HEK293 (cell line): ENCODE data around the gene BRF1.

Experiments used
- CTCF ChIA-PET: fragments of 350-600 bp; formaldehyde crosslinking; extraction: SDS; loops from one replicate; lab custom pipeline; 2021; ENCODE audit warnings: antibody characterized with exemption; lab: Yijun Ruan, JAX
- POLR2A ChIA-PET: fragments of 300-600 bp; formaldehyde crosslinking; extraction: SDS; loops from one replicate; lab custom pipeline; 2020; ENCODE audit warnings: antibody characterized with exemption, inconsistent platforms; lab: Yijun Ruan, JAX
- H3K27ac ChIP-seq: fragments of 200-500 bp; sonication (Bioruptor generic); 2 replicates; pipeline ENCODE4 v1.5.1; 2014; ENCODE audit warnings: low read depth, low read length, control low read depth, inconsistent platforms; ENCODE audit errors: extremely low read depth
- H3K36me3 ChIP-seq, 2 experiments: fragments of 200-500 bp in 1 of 2; sonication (Bioruptor generic) in 1 of 2; 1 replicate in 1 of 2; 2 replicates in 1 of 2; pipeline ENCODE4 v1.5.1; 2014 to 2017; ENCODE audit warnings: inconsistent platforms in 2 of 2, low read length in 2 of 2; ENCODE audit not compliant: control insufficient read depth in 2 of 2, insufficient read depth in 1 of 2
- H3K4me1 ChIP-seq: fragments of 200-500 bp; sonication (Bioruptor generic); 2 replicates; pipeline ENCODE4 v1.5.1; 2014; ENCODE audit warnings: mild to moderate bottlenecking, low read length, inconsistent platforms; ENCODE audit not compliant: control insufficient read depth, insufficient read depth
- H3K4me3 ChIP-seq: 2 replicates; pipeline ENCODE4 v1.5.1; 2011; ENCODE audit warnings: low read depth, mild to moderate bottlenecking, control low read depth, low read length, moderate library complexity
- H3K9me3 ChIP-seq: fragments of 200-500 bp; sonication (Bioruptor generic); 2 replicates; pipeline ENCODE4 v1.5.1; 2014; ENCODE audit warnings: low read depth, low read length, inconsistent platforms; ENCODE audit not compliant: control insufficient read depth, insufficient read depth
- KLF10 ChIP-seq: fragments of 450-650 bp; IDR thresholded peaks from 2 replicates; pipeline ENCODE4 v1.5.1; 2018; ENCODE audit warnings: missing biosample characterization, mild to moderate bottlenecking, missing genetic modification characterization
- KLF7 ChIP-seq: fragments of 450-650 bp; formaldehyde crosslinking; IDR thresholded peaks from 2 replicates; pipeline ENCODE4 v1.5.1; 2016; ENCODE audit warnings: missing biosample characterization, missing genetic modification characterization, borderline replicate concordance
- KLF9 ChIP-seq: fragments of 450-650 bp; formaldehyde crosslinking; IDR thresholded peaks from 2 replicates; pipeline ENCODE4 v1.5.1; 2016; ENCODE audit warnings: missing biosample characterization, missing genetic modification characterization, low read depth
- OSR2 ChIP-seq: fragments of 450-650 bp; formaldehyde crosslinking; IDR thresholded peaks from 2 replicates; pipeline ENCODE4 v1.5.1; 2016; ENCODE audit warnings: missing biosample characterization, missing genetic modification characterization
- SCRT1 ChIP-seq: fragments of 450-650 bp; formaldehyde crosslinking; IDR thresholded peaks from 2 replicates; pipeline ENCODE4 v1.5.1; 2016; ENCODE audit warnings: missing biosample characterization, missing genetic modification characterization, borderline replicate concordance
- SP2 ChIP-seq: fragments of 450-650 bp; formaldehyde crosslinking; IDR thresholded peaks from 2 replicates; pipeline ENCODE4 v1.5.1; 2016; ENCODE audit warnings: missing biosample characterization, missing genetic modification characterization
- ZBTB7A ChIP-seq: fragments of 450-650 bp; formaldehyde crosslinking; IDR thresholded peaks from 2 replicates; pipeline ENCODE4 v1.5.1; 2016; ENCODE audit warnings: low read depth, missing biosample characterization, missing genetic modification characterization
- ZBTB8A ChIP-seq: fragments of 450-650 bp; formaldehyde crosslinking; IDR thresholded peaks from 2 replicates; pipeline ENCODE4 v1.5.1; 2016; ENCODE audit warnings: missing biosample characterization, missing genetic modification characterization
- ZEB2 ChIP-seq: fragments of 450-650 bp; formaldehyde crosslinking; IDR thresholded peaks from 2 replicates; pipeline ENCODE4 v1.5.1; 2016; ENCODE audit warnings: missing biosample characterization, missing genetic modification characterization
- ZIC2 ChIP-seq: fragments of 450-650 bp; formaldehyde crosslinking; IDR thresholded peaks from 2 replicates; pipeline ENCODE4 v1.5.1; 2016; ENCODE audit warnings: missing biosample characterization, missing genetic modification characterization
- ZNF10 ChIP-seq: fragments of 450-650 bp; formaldehyde crosslinking; IDR thresholded peaks from 2 replicates; pipeline ENCODE4 v1.5.1; 2017; ENCODE audit warnings: missing biosample characterization, missing genetic modification characterization
- ZNF169 ChIP-seq: fragments of 450-650 bp; formaldehyde crosslinking; IDR thresholded peaks from 2 replicates; pipeline ENCODE4 v1.5.1; 2016; ENCODE audit warnings: missing biosample characterization, missing genetic modification characterization
- ZNF366 ChIP-seq: fragments of 450-650 bp; formaldehyde crosslinking; conservative IDR thresholded peaks from 2 replicates; pipeline ENCODE4 v1.5.1; 2016; ENCODE audit warnings: missing biosample characterization, missing genetic modification characterization
- ZNF37A ChIP-seq: fragments of 450-650 bp; IDR thresholded peaks from 2 replicates; pipeline ENCODE4 v1.5.1; 2018; ENCODE audit warnings: missing biosample characterization, missing genetic modification characterization
- ZNF48 ChIP-seq: fragments of 450-650 bp; formaldehyde crosslinking; IDR thresholded peaks from 2 replicates; pipeline ENCODE4 v1.5.1; 2016; ENCODE audit warnings: missing biosample characterization, missing genetic modification characterization
- ZNF488 ChIP-seq: fragments of 450-650 bp; formaldehyde crosslinking; IDR thresholded peaks from 2 replicates; pipeline ENCODE4 v1.5.1; 2016; ENCODE audit warnings: missing biosample characterization, missing genetic modification characterization
- ZNF529 ChIP-seq: fragments of 450-650 bp; formaldehyde crosslinking; IDR thresholded peaks from 2 replicates; pipeline ENCODE4 v1.5.1; 2017; ENCODE audit warnings: missing genetic modification characterization, missing biosample characterization; ENCODE audit not compliant: insufficient replicate concordance
- ZNF544 ChIP-seq: fragments of 450-650 bp; formaldehyde crosslinking; IDR thresholded peaks from 2 replicates; pipeline ENCODE4 v1.5.0; 2017; ENCODE audit warnings: missing biosample characterization, missing genetic modification characterization
- ZNF549 ChIP-seq: fragments of 450-650 bp; IDR thresholded peaks from 2 replicates; pipeline ENCODE4 v1.5.1; 2018; ENCODE audit warnings: missing biosample characterization, missing genetic modification characterization, mild to moderate bottlenecking, inconsistent platforms, moderate library complexity
- ZNF658 ChIP-seq: fragments of 450-650 bp; formaldehyde crosslinking; IDR thresholded peaks from 2 replicates; pipeline ENCODE4; 2016; ENCODE audit warnings: missing biosample characterization, missing genetic modification characterization
- ZNF677 ChIP-seq: fragments of 450-650 bp; IDR thresholded peaks from 2 replicates; pipeline ENCODE4 v1.5.0; 2018; ENCODE audit warnings: missing biosample characterization, mild to moderate bottlenecking, missing genetic modification characterization, moderate library complexity
- ZNF747 ChIP-seq: fragments of 450-650 bp; formaldehyde crosslinking; IDR thresholded peaks from 2 replicates; pipeline ENCODE4 v1.5.1; 2016; ENCODE audit warnings: missing biosample characterization, missing genetic modification characterization
- TF ChIP-seq, protein P1 (sequence below): fragments of 450-650 bp; formaldehyde crosslinking; IDR thresholded peaks from 2 replicates; pipeline ENCODE4 v1.5.1; 2017; ENCODE audit warnings: missing biosample characterization, mild to moderate bottlenecking, missing genetic modification characterization, moderate library complexity
- TF ChIP-seq, protein P2 (sequence below): fragments of 450-650 bp; formaldehyde crosslinking; IDR thresholded peaks from 2 replicates; pipeline ENCODE4 v1.5.1; 2017; ENCODE audit warnings: missing biosample characterization, missing genetic modification characterization
- TF ChIP-seq, protein P3 (sequence below): fragments of 450-650 bp; formaldehyde crosslinking; IDR thresholded peaks from 2 replicates; pipeline ENCODE4 v1.5.1; 2016; ENCODE audit warnings: missing biosample characterization, missing genetic modification characterization

BRF1 gene

DNA sequence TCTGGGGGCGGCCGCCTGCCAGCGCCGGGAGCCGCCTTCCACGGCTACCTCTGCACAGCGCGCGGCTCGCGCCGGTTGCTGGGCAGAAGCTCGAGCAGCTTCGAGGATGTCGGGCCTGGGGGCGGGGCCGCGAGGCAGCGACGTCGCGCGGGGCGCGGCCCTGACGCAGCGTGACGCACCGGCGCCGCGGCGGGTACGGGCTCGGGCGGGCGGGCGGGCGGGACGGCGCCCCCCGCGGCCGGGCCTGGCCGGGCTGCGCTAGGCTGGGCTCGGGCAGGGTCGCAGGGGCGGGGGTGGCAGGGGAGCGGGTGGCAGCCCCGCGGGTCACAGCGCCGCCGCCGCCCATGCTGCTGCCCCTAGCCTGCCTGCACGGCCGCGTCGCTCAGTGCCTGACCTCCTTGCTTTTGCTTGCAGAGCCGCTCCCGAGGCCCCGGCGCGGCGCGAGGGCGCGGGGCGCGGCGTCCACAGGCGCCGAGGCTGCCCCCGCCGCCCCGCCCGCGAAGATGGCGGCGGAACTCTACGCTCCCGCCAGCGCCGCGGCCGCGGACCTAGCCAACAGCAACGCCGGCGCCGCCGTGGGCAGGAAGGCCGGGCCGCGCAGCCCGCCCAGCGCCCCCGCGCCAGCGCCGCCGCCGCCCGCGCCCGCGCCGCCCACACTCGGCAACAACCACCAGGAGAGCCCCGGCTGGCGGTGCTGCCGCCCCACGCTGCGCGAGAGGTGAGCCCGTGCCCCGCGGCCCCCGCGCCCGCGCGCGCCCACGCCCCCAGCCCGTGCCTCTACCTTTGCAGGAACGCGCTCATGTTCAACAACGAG lies 52.2 kb downstream of the BRF1 start, which contains the start of gene BTBD6:
Gene BTBD6, plus strand, starts transcription at position 166 of the 814 bp plus-strand sequence. Its CDS starts 179 bp downstream, at position 345.
- Histone ChIP-seq H3K4me3 (peak within 1 kb of the TSS; percentile 55), H3K36me3 (peaks cover 4 to 54% of the 10 kb centered on the region in 2 experiments; a peak in 2 of 3 replicates), H3K4me1 (peaks cover 6% of the 10 kb centered on the region), H3K9me3 (no peaks in the 10 kb centered on the region), H3K27ac (peak within 1 kb of the TSS; percentile 87; the same call in 1 of the 2 replicates)
- TF ChIP-seq ZNF366 (tag by site-specific recombination), result no peak
- no peak for TF ChIP-seq ZNF658 (tag by site-specific recombination)
- TF ChIP-seq OSR2 (tag by site-specific recombination), result peak; percentile 32; the same call in 1 of the 2 replicates
- TF ChIP-seq, protein P1, sequence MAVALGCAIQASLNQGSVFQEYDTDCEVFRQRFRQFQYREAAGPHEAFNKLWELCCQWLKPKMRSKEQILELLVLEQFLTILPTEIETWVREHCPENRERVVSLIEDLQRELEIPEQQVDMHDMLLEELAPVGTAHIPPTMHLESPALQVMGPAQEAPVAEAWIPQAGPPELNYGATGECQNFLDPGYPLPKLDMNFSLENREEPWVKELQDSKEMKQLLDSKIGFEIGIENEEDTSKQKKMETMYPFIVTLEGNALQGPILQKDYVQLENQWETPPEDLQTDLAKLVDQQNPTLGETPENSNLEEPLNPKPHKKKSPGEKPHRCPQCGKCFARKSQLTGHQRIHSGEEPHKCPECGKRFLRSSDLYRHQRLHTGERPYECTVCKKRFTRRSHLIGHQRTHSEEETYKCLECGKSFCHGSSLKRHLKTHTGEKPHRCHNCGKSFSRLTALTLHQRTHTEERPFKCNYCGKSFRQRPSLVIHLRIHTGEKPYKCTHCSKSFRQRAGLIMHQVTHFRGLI, result no peak
- TF ChIP-seq KLF10, result peak; percentile 58; the same call in 1 of the 2 replicates
- TF ChIP-seq ZNF677 (tag by site-specific recombination), result peak; percentile 62; the same call in 1 of the 2 replicates
- 0 out of 2 replicates have a peak, but pooled peaks have one; percentile 9 for TF ChIP-seq SP2 (tag by site-specific recombination)
- no peak for TF ChIP-seq ZNF544 (tag by site-specific recombination)
- TF ChIP-seq ZBTB7A (tag by site-specific recombination), result no peak
- no peak for TF ChIP-seq KLF7 (tag by site-specific recombination)
- no peak for TF ChIP-seq ZNF747 (tag by site-specific recombination)
- TF ChIP-seq SCRT1, result no peak
- TF ChIP-seq, protein P2, sequence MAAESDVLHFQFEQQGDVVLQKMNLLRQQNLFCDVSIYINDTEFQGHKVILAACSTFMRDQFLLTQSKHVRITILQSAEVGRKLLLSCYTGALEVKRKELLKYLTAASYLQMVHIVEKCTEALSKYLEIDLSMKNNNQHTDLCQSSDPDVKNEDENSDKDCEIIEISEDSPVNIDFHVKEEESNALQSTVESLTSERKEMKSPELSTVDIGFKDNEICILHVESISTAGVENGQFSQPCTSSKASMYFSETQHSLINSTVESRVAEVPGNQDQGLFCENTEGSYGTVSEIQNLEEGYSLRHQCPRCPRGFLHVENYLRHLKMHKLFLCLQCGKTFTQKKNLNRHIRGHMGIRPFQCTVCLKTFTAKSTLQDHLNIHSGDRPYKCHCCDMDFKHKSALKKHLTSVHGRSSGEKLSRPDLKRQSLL (tag by site-specific recombination), result no peak
- TF ChIP-seq ZBTB8A (tag by site-specific recombination), result peak; percentile 73; the same call in 1 of the 2 replicates
- TF ChIP-seq ZNF529 (tag by site-specific recombination), result no peak
- no peak for TF ChIP-seq ZNF10 (tag by site-specific recombination)
- no peak for TF ChIP-seq ZNF488 (tag by site-specific recombination)
- TF ChIP-seq ZNF549 (tag by site-specific recombination), result no peak
- TF ChIP-seq ZNF48 (tag by site-specific recombination), result no peak
- TF ChIP-seq ZNF169 (tag by site-specific recombination), result no peak
- TF ChIP-seq ZEB2 (tag by site-specific recombination), result no peak
- TF ChIP-seq ZIC2 (tag by site-specific recombination), result no peak
- TF ChIP-seq ZNF37A, result no peak
- TF ChIP-seq KLF9, result 0 out of 2 replicates have a peak, but pooled peaks have one; percentile 26
- TF ChIP-seq, protein P3, sequence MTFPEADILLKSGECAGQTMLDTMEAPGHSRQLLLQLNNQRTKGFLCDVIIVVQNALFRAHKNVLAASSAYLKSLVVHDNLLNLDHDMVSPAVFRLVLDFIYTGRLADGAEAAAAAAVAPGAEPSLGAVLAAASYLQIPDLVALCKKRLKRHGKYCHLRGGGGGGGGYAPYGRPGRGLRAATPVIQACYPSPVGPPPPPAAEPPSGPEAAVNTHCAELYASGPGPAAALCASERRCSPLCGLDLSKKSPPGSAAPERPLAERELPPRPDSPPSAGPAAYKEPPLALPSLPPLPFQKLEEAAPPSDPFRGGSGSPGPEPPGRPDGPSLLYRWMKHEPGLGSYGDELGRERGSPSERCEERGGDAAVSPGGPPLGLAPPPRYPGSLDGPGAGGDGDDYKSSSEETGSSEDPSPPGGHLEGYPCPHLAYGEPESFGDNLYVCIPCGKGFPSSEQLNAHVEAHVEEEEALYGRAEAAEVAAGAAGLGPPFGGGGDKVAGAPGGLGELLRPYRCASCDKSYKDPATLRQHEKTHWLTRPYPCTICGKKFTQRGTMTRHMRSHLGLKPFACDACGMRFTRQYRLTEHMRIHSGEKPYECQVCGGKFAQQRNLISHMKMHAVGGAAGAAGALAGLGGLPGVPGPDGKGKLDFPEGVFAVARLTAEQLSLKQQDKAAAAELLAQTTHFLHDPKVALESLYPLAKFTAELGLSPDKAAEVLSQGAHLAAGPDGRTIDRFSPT, result no peak
- ChIA-PET POLR2A (interaction anchor here (0.6 to 1.5 kb wide), 8 partner anchors 11 to 1111 kb away, joined by 3 to 7 read pairs (median 3); partner anchors contain the start of gene BRF1), CTCF (interaction anchor here (0.6 to 1.5 kb wide), 3 partner anchors 10 to 103 kb away, joined by 3 to 5 read pairs (median 4); no protein-coding TSS in a partner anchor)
